B cell (primary cell): ENCODE measurements around the gene ENKUR. TPM values are rescaled to one million over a fixed set of nuclear protein-coding genes. Genes with fewer than 3 reads are reported as not detected.

ENCODE experiments used
- ATAC-seq: fragments of 200-7000 bp; cut with Tn5 transposase; one replicate; pipeline ENCODE4 v1.10.0; 2021; ENCODE audit warnings: low read depth, mild to moderate bottlenecking, moderate number of reproducible peaks, moderate library complexity
- CTCF ChIA-PET: fragments of 350-600 bp; sonication (Branson Sonifier 250); formaldehyde crosslinking; loops from one replicate; lab custom pipeline; 2021; ENCODE audit warnings: antibody characterized with exemption, inconsistent platforms; lab: Charles Lee
- POLR2A ChIA-PET: fragments of 350-600 bp; sonication (Branson Sonifier 250); formaldehyde crosslinking; loops from one replicate; lab custom pipeline; 2021; ENCODE audit warnings: antibody characterized with exemption; lab: Charles Lee
- DNase-seq: peaks from one replicate; pipeline ENCODE4 v3.0.0; 2013
- H2AFZ ChIP-seq: 2 replicates; pipeline ENCODE4 v1.6.1; 2012; ENCODE audit warnings: mild to moderate bottlenecking, low read depth, low read length; ENCODE audit not compliant: insufficient read depth, poor library complexity, severe bottlenecking
- H3K27ac ChIP-seq, 2 donors: 1 replicate in 1 of 2; 2 replicates in 1 of 2; pipeline ENCODE4 v1.5.1; 2012 to 2013; ENCODE audit warnings: low read length in 2 of 2, mild to moderate bottlenecking in 2 of 2, moderate library complexity in 1 of 2
- H3K27me3 ChIP-seq, 4 experiments: fragments of 200-600 bp in 1 of 4; sonication (generic) in 1 of 4; replicated peaks in 1 of 4; 1 replicate in 2 of 4; 2 replicates in 2 of 4; pipeline versions ENCODE4 v1.6.1 to v1.7.0; 2013 to 2016; ENCODE audit warnings: low read length in 3 of 4, mild to moderate bottlenecking in 2 of 4, mixed read lengths in 1 of 4, moderate library complexity in 1 of 4; ENCODE audit not compliant: insufficient read depth in 4 of 4, control insufficient read depth in 3 of 4; ENCODE audit errors: control extremely low read depth in 1 of 4
- H3K36me3 ChIP-seq, 2 experiments: replicated peaks in 1 of 2; 1 replicate in 1 of 2; 2 replicates in 1 of 2; pipeline versions ENCODE4 v1.6.1 to v1.7.1; 2013; ENCODE audit warnings: low read length in 1 of 2; ENCODE audit not compliant: insufficient read depth in 2 of 2, control insufficient read depth in 1 of 2; ENCODE audit errors: control extremely low read depth in 1 of 2, extremely low read depth in 1 of 2
- H3K4me1 ChIP-seq, 2 donors: fragments of 200-600 bp in 1 of 2; sonication (generic) in 1 of 2; 1 replicate in 1 of 2; 2 replicates in 1 of 2; pipeline versions ENCODE4 v1.5.1 to v1.6.1; 2013 to 2017; ENCODE audit warnings: low read length in 2 of 2; ENCODE audit not compliant: control insufficient read depth in 2 of 2, insufficient read depth in 2 of 2
- H3K4me2 ChIP-seq: replicated peaks from 2 replicates; pipeline ENCODE3; 2012; ENCODE audit warnings: mild to moderate bottlenecking, low read depth, low read length; ENCODE audit not compliant: poor library complexity, severe bottlenecking
- H3K4me3 ChIP-seq, 5 experiments: fragments of 200-600 bp in 1 of 5; sonication (generic) in 1 of 5; 1 replicate in 3 of 5; 2 replicates in 2 of 5; pipeline versions ENCODE4 v1.5.1 to v1.7.0; 2011 to 2016; ENCODE audit warnings: low read length in 4 of 5, mild to moderate bottlenecking in 4 of 5, low read depth in 2 of 5, control low read depth in 1 of 5, moderate library complexity in 1 of 5; ENCODE audit not compliant: insufficient read depth in 1 of 5; ENCODE audit errors: control extremely low read depth in 1 of 5, extremely low read depth in 1 of 5
- H3K79me2 ChIP-seq: fragments of 200-600 bp; sonication (generic); one replicate; pipeline ENCODE4 v1.6.0; 2016; ENCODE audit warnings: low read length; ENCODE audit not compliant: control insufficient read depth, insufficient read depth
- H3K9ac ChIP-seq: fragments of 200-600 bp; sonication (generic); 2 replicates; pipeline ENCODE4 v1.6.1; 2017; ENCODE audit warnings: mild to moderate bottlenecking, low read length, moderate library complexity
- H3K9me3 ChIP-seq, 3 donors: one replicate each; pipeline versions ENCODE4 v1.6.1 to v1.7.1; 2013; ENCODE audit warnings: low read length in 2 of 3; ENCODE audit not compliant: control insufficient read depth in 2 of 3, insufficient read depth in 1 of 3; ENCODE audit errors: control extremely low read depth in 1 of 3
- H4K20me1 ChIP-seq: 2 replicates; pipeline ENCODE4 v1.6.0; 2012; ENCODE audit warnings: mild to moderate bottlenecking, low read length; ENCODE audit not compliant: insufficient read depth, control insufficient read depth, poor library complexity, severe bottlenecking
- H3K27ac Mint-ChIP-seq: one replicate; pipeline ENCODE4 v1.8.0; 2021; ENCODE audit warnings: mixed read lengths
- H3K27me3 Mint-ChIP-seq: one replicate; pipeline ENCODE4 v1.8.0; 2021; ENCODE audit warnings: mixed read lengths
- H3K4me1 Mint-ChIP-seq: one replicate; pipeline ENCODE4 v1.8.0; 2021; ENCODE audit warnings: mixed read lengths
- H3K4me3 Mint-ChIP-seq: one replicate; pipeline ENCODE4 v1.8.0; 2021; ENCODE audit warnings: mixed read lengths
- H3K9me3 Mint-ChIP-seq: one replicate; pipeline ENCODE4 v1.8.0; 2022; ENCODE audit warnings: mixed read lengths; ENCODE audit not compliant: insufficient read depth
- EZH2 ChIP-seq: IDR thresholded peaks from 2 replicates; pipeline ENCODE4 v1.6.1; 2012; ENCODE audit warnings: borderline replicate concordance, low read depth, mild to moderate bottlenecking, moderate library complexity, low read length; ENCODE audit not compliant: insufficient read depth, poor library complexity, severe bottlenecking
- WGBS: methylation state at CpG from one replicate; pipeline ENCODE4 v1.1.5; 2013; ENCODE audit warnings: missing lambda C conversion rate; ENCODE audit not compliant: insufficient coverage; 5-methylcytosine and 5-hydroxymethylcytosine counted together
- intact Hi-C: fragments of 100-400 bp; cut with micrococcal nuclease; formaldehyde crosslinking; loops from one replicate; pipeline ENCODE4 v1.10.0; 2022
- polyA minus RNA-seq: library from RNA; depleted of rRNA, polyadenylated mRNA; stranded (reverse); fragments of >200 nt; gene quantifications from 2 replicates; pipeline ENCODE4 v1.2.3, GENCODE V29; 2012
- polyA plus RNA-seq: library from polyadenylated mRNA; depleted of rRNA; stranded (reverse); fragments of >200 nt; gene quantifications from 2 replicates; pipeline ENCODE4 v1.2.3, GENCODE V29; 2012
- total RNA-seq, 2 donors: library from RNA; stranded (reverse); fragments of 120-200 nt in 1 of 2; gene quantifications; 1 replicate in 1 of 2; 2 replicates in 1 of 2; pipeline versions ENCODE4 v1.2.3 to v1.2.4, GENCODE V29; 2013 to 2022
- TF ChIP-seq, protein P1 (sequence below): fragments of 200-600 bp; IDR thresholded peaks from one replicate; pipeline ENCODE4 v1.8.0; 2022; ENCODE audit warnings: antibody characterized with exemption, mild to moderate bottlenecking

ENKUR gene, protein sequence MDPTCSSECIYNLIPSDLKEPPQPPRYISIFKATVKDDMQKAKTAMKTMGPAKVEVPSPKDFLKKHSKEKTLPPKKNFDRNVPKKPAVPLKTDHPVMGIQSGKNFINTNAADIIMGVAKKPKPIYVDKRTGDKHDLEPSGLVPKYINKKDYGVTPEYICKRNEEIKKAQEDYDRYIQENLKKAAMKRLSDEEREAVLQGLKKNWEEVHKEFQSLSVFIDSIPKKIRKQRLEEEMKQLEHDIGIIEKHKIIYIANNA
- total RNA-seq (not detected in 2 replicates), polyA plus RNA-seq (not detected in 2 replicates), polyA minus RNA-seq (0.36 TPM in 1 of 2 replicates, not detected in the other)
- total RNA-seq (2013): 10.3 TPM

DNA sequence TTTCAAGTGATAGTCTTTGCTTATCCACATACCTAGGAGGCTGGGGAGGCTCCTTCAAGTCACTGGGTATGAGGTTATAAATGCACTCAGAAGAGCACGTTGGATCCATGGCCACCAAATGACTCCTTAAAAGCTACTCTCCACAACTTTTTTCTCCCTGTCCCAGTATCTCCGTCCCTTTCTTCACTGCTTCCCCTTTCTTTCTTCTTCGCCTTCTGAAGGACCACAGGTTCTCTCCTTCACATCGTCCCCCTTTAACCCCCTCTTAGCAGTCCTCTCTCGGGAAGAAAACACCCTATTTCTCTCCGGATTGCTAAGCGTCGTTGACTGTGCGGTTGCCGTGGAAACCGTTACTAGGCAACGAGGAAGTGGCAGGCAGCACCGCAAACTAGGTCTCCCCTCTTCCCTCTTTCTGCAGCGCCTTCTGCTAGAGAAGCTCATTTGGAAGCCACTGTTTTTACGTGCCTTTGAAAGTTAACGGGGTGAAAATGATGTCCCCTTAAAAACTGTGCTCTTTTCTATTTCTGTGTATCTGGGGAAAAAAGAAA, at the start of gene ENKUR:
ENKUR (minus strand) TSS at position 331 of the 548 bp plus-strand sequence; CDS start at position 109, 222 bp downstream.
- Mint-ChIP-seq H3K27ac (peak within 1 kb of the TSS; percentile 97), H3K4me1 (peaks cover 22% of the 10 kb centered on the region), H3K27me3 (no peaks in the 10 kb centered on the region), H3K4me3 (peak within 1 kb of the TSS; percentile 95), H3K9me3 (no peaks in the 10 kb centered on the region)
- intact Hi-C loops: loop anchor here (1.0 to 2.0 kb wide), 3 partner anchors 129 to 373 kb away; no protein-coding TSS in a partner anchor
- ChIA-PET POLR2A (interaction anchor here (0.6 to 1.0 kb wide), 2 partner anchors 292 to 293 kb away, joined by 3 read pairs; no protein-coding TSS in a partner anchor), CTCF (no interaction called here)
- H4K20me1 ChIP-seq: no peaks in the 10 kb centered on the region
- TF ChIP-seq, protein P1, sequence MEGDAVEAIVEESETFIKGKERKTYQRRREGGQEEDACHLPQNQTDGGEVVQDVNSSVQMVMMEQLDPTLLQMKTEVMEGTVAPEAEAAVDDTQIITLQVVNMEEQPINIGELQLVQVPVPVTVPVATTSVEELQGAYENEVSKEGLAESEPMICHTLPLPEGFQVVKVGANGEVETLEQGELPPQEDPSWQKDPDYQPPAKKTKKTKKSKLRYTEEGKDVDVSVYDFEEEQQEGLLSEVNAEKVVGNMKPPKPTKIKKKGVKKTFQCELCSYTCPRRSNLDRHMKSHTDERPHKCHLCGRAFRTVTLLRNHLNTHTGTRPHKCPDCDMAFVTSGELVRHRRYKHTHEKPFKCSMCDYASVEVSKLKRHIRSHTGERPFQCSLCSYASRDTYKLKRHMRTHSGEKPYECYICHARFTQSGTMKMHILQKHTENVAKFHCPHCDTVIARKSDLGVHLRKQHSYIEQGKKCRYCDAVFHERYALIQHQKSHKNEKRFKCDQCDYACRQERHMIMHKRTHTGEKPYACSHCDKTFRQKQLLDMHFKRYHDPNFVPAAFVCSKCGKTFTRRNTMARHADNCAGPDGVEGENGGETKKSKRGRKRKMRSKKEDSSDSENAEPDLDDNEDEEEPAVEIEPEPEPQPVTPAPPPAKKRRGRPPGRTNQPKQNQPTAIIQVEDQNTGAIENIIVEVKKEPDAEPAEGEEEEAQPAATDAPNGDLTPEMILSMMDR: no peak
- no peak for TF ChIP-seq EZH2
- DNase-seq (peak; percentile 96), ATAC-seq (peak; percentile 46)
- no peaks in the 10 kb centered on the region for H3K79me2 ChIP-seq
- H3K4me2 ChIP-seq: peak within 1 kb of the TSS; percentile 93
- H3K36me3 ChIP-seq: no peaks in the 10 kb centered on the region
- peak within 1 kb of the TSS; percentile 98 for H2AFZ ChIP-seq
- H3K27me3 ChIP-seq: no peaks in the 10 kb centered on the region
- peak within 1 kb of the TSS; percentile 81 for H3K9ac ChIP-seq
- H3K4me3 ChIP-seq: peak within 1 kb of the TSS; percentile 65 to 90 (median 72)
- peak within 1 kb of the TSS; percentile 79 to 96 for H3K27ac ChIP-seq
- WGBS: 0% methylated on average over 14 of the region's 16 CpGs
- peaks cover 14 to 16% of the 10 kb centered on the region in 2 donors for H3K4me1 ChIP-seq
- no peaks in the 10 kb centered on the region for H3K9me3 ChIP-seq

DNA sequence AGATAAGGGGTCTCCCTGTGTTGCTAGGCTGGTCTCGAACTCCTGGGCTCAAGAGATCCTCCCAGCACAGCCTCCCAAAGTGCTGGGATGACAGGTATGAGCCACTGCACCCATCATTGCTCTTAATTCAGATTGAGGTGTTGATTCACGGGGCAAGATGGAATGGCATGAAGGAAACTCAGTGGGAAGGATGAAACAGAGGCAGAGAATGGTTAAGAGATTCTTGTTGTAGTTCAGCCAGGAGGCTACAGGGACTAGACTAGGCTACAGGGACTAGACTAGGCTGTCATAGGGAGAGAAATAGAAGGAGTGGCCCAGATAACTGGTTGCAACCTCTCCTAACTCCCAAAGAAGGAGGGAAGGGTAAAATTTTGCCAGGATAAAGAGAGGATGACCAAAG, 48.4 kb upstream of the ENKUR start:
- Histone ChIP-seq H3K4me3 (no peak overlapping the region), H3K27me3 (peaks cover 0 to 5% (median 2%) of the 10 kb centered on the region in 4 experiments), H2AFZ (no peak overlapping the region), H3K27ac (no peak overlapping the region), H3K4me1 (no peaks in the 10 kb centered on the region), H3K4me2 (no peak overlapping the region), H3K9me3 (peaks cover 0 to 3% (median 0%) of the 10 kb centered on the region in 3 donors), H4K20me1 (no peaks in the 10 kb centered on the region), H3K9ac (no peak overlapping the region), H3K36me3 (no peaks in the 10 kb centered on the region), H3K79me2 (no peaks in the 10 kb centered on the region)
- Mint-ChIP-seq H3K27ac (no peak overlapping the region), H3K27me3 (peaks cover 33% of the 10 kb centered on the region), H3K4me1 (no peaks in the 10 kb centered on the region), H3K9me3 (no peaks in the 10 kb centered on the region), H3K4me3 (no peak overlapping the region)
- no peak for ATAC-seq
- TF ChIP-seq, protein P1: no peak
- TF ChIP-seq EZH2: no peak
- 100% methylated on average over 2 of the region's 2 CpGs for WGBS
- intact Hi-C loops: no loop called here
- ChIA-PET POLR2A (no interaction called here), CTCF (no interaction called here)
- no peak for DNase-seq
